GM08714 (cell line): ENCODE data around the gene ABCB4.
"Not testable (repeated sequence)": the region's sequence is repeated elsewhere in the genome, so short reads cannot be mapped to it uniquely, and the experiment has no call there.

Source experiments
- H3K4me3 ChIP-seq: fragments of 200-500 bp; sonication (Bioruptor generic); 2 replicates; pipeline ENCODE4 v1.5.1; 2014; ENCODE audit warnings: mild to moderate bottlenecking, low read length, inconsistent platforms
- ZNF274 ChIP-seq: IDR thresholded peaks from 2 replicates; pipeline ENCODE4 v1.6.1; 2012; ENCODE audit warnings: mild to moderate bottlenecking, low read depth, low read length

The ABCB4 gene

DNA sequence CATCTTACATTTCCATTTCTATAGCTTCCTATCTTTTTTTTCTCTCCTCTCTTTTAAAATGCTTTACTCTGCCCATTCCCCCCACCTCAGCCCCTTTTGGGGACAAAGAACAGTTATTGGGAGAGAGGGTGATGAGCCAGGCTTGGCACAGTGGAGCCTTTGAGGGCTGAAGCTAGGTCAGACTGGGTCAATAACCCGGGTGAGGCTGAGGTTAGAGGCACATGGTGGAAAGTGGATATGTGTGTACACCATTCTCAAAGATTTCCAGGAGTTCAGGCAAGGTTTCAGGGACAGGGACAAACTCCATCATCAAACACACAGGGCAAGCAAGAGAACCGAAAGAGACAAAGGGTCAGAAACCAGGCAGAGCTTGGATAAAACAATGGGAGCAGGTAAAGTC, 11.5 kb downstream of the ABCB4 start:
- no peak for TF ChIP-seq ZNF274

DNA sequence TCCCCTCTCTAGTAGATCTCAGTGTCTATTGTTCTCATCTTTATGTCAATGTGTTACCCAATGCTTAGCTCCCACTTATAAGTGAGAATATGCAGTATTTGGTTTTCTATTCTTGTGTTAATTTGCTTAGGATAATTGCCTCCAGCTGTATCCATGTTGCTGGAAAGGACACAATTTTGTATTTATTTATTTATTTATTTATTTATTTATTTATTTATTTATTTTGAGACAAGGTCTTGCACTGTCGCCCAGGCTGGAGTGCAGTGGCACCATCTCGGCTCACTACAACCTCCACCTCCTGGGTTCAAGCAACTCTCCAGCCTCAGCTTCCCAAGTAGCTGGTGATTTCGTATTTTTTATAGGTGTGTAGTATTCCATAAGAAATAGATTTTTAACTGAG, 15.0 kb downstream of the ABCB4 start:
- not testable (repeated sequence) for H3K4me3 ChIP-seq

More for the DNA sequence above, 11.5 kb downstream of the ABCB4 start:
- H3K4me3 ChIP-seq, result no peak overlapping the region

DNA sequence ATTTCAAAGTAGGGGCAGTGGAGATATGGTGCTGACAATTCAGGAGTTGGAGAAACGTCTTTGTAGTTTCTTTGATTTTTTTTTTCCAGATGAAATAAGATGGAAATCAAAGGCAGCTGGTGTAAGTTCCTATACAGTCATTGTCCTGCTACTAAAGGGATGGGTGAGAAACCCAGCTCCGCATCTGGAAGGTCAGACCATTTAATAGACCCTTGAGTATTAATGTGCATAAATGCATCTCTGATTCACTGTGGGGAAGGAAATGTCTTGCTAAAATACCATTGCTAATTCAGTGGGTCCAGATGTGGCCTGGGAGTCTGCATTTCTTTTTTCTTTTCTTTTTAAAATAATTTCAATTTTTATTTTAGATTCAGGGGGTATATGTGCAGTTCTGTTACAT, 15.5 kb downstream of the ABCB4 start:
- no peak for TF ChIP-seq ZNF274

DNA sequence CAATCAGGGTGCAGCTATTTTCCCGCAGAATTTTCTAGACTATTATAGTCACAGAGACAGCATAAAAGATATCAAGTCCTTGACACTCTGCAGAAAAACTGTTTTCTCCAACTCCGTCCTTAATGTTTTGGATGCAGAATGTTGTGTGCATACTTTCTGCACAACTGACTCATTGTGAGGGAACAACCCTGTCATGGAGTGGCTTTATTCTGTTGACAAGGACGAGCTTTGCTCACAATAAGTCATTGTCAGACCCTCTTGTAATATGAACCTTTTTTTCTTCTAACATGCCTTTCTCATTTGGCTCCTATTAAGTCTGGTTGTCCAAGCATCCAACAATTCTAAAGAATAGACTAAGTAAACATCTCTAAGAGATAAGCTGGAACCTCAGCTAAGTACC, 17.3 kb downstream of the ABCB4 start:
- TF ChIP-seq ZNF274, result no peak
- no peak overlapping the region for H3K4me3 ChIP-seq

More for the DNA sequence above, 15.5 kb downstream of the ABCB4 start:
- H3K4me3 ChIP-seq, result no peak overlapping the region

DNA sequence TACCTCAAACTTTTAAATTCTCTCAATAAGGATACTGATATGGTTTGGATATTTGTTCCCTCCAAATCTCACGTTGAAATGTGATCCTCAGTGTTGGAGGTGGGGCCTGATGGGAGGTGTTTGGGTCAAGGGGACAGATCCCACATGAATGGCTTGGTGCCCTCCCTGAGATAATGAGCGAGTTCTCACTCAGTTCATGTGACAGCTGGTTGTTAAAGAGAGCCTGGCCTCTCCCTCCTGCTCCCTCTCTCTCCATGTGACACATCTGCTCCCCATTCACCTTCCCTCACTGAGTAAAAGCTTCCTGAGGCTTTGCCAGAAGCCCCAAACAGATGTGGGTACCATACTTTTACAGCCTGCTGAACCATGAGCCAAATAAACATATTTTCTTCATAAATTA, 19.2 kb downstream of the ABCB4 start:
- TF ChIP-seq ZNF274, result no peak

DNA sequence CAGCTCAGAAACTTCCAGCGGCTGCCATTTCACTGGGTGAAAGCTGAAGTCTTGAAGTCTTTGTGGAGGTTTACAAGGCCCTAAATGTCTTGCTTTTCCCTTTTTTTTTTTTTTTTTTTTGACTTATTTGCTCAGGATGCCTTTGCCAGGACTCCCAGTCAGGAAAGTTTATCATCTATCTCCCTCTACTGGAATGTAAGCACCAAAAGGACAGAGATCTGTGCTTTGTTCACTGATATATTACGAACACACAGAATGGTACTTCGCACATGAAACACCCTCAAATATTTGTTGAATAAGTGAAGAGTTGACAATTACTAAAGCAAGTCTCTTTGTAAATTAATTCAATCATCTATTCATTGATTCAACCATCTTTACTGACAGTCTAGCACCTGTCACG, 23.2 kb downstream of the ABCB4 start:
- no peak for TF ChIP-seq ZNF274

More for the DNA sequence above, 19.2 kb downstream of the ABCB4 start:
- no peak overlapping the region for H3K4me3 ChIP-seq

DNA sequence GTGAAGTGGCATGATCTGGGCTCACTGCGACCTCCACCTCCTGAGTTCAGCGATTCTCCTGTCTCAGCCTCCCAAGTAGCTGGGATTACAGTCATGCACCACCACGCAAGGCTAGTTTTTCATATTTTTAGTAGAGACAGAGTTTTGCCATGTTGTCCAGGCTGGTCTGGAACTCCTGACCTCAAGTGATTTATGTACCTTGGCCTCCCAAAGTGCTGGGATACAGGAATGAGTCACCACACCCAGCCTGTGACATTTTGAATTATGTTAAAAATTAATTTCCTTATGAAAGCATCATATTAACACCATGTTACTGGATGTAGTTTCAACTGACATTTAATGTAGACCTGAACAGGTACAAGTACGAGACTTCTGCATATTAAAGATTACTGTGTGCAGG, 24.3 kb downstream of the ABCB4 start:
- no peak for TF ChIP-seq ZNF274
- no peak overlapping the region for H3K4me3 ChIP-seq

More for the DNA sequence above, 23.2 kb downstream of the ABCB4 start:
- H3K4me3 ChIP-seq, result no peak overlapping the region

DNA sequence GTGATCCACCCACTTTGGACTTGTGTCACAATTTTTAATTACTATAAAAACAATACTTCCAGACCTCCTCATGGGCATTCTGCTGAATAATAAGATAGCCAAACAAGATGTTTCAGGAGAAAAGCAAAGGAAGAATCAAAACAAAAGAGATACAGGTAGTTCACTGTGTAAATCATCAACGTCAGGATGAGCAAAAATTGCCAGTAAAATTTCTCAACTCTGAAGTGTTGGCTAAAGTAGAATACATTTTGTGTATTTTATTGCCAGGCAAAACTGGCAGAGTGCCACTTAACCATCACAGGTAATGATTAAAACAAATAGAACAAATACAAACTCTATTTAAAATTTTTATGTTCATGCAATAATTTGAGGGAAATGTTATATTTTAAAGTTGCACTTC, 24.8 kb downstream of the ABCB4 start:
- no peak overlapping the region for H3K4me3 ChIP-seq
- TF ChIP-seq ZNF274, result no peak

DNA sequence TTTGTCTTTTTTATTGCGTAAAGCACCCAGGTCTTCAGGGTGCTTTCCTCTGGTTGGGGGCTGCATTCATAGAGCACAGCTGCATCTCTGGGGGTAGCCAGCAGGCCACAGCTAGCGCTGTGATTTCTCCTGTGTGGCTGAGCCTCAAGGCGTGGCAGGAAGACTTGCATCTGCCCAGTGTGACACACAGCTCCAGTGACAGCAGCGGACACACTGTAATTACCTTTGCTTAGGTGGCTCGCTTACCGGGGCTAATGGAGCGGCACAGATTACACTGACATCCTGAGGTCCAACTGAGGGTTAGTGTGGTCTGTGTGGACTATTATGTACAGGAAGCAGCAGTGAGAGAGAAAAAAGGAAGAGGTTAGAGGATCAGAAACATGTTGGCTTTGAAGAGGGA, 27.1 kb downstream of the ABCB4 start:
- no peak overlapping the region for H3K4me3 ChIP-seq

DNA sequence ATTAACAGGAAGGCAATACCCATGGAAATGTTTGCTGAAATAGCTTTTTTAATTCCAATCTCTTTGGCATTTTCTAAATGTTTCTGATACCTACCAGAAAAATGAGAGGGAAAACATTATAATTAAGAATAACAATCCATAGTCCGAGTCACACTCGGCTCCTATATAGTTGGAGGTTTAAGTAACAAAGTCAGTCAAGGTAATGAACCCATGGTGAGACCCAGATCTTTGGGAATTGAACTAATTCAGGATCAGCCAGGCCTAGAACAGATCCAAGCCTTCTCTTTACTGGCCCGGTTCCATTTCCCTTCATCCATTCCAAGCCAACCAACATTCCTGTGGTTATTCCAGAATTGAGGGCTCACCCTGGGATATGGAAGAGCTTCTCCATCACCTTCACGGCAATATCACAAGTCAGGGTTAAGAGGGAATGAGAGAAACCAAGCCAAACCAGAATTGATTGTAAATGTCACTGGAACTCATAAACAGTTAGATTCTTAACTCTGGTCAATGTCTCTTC, 28.3 kb downstream of the ABCB4 start:
- TF ChIP-seq ZNF274, result no peak

More for the DNA sequence above, 27.1 kb downstream of the ABCB4 start:
- no peak for TF ChIP-seq ZNF274

DNA sequence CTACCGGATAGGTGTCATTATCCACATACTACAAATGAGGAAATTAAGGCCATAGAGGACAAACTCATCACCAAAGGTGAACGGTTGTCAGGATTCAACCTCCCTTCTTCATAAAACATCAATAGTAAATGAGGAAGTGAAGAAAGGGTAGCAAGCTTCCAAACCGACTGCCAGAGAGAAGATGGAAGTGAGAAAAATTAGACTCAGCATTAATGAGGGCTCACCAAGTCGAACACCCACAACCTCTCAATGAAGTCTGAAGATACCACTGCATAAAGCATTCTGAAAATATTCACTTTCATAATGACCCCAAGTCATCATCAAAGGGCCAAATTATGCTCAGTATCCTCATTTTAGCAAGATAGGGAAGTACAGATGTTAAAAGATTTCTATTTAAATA, 29.6 kb downstream of the ABCB4 start:
- no peak overlapping the region for H3K4me3 ChIP-seq
- no peak for TF ChIP-seq ZNF274

More for the DNA sequence above, 28.3 kb downstream of the ABCB4 start:
- H3K4me3 ChIP-seq, result no peak overlapping the region

DNA sequence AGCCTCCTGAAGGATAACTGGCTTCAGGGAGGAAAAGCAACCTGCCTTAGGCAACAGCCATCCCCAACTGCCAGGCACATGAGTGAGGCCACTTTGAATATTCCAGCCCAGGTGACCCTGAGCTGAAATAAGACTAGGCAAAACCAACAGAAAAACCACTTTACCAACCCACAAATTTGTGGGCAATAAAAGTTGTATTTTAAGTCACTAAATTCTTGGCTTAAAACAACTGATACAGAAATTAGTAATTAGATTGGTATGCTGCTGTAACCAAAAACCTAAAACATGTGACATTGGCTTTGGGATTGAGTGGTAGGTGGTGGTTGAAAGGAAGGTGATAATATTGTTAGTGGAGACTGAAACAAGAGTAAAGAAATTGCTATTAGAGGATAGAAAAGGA, 39.9 kb downstream of the ABCB4 start:
- no peak for TF ChIP-seq ZNF274

DNA sequence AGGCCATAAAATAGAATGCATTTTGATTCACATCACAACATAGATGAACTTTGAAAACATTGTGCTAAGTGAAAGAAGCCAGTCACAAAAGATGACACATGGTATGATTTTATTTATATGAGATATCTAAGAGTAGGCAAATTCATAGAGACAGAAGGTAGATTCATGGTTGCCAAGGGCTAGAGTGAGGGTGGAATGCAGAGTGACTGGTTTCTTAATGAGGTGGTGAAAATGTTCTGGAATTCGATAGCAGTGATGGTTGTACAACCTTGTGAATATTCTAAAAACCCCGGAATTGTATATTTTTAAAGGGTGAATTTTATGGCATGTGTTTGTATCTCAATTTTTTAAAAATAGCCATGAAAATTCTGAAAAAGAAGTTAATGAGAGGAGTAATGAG, 42.9 kb downstream of the ABCB4 start:
- no peak for TF ChIP-seq ZNF274

More for the DNA sequence above, 39.9 kb downstream of the ABCB4 start:
- H3K4me3 ChIP-seq, result no peak overlapping the region

DNA sequence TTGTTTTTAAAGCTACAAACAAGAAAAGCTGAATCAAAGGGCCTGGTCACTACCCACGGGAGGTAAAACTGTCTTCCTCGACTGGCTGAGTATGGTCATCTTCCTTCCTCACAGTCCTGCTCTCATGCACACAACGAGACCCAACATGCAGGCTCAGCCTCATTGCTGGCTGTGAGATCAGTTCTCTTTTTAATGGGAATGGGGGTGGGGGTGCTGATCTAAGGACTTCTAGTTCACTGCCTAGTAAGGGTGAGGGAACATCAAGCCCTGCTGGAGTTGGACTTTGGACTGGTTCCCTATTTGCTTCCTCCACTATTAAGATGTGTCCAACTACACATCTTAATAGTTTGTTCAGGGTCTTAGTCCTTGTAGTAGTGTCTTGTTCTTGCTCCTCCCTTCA, 48.2 kb downstream of the ABCB4 start:
- H3K4me3 ChIP-seq, result no peak overlapping the region
- no peak for TF ChIP-seq ZNF274

More for the DNA sequence above, 42.9 kb downstream of the ABCB4 start:
- no peak overlapping the region for H3K4me3 ChIP-seq

DNA sequence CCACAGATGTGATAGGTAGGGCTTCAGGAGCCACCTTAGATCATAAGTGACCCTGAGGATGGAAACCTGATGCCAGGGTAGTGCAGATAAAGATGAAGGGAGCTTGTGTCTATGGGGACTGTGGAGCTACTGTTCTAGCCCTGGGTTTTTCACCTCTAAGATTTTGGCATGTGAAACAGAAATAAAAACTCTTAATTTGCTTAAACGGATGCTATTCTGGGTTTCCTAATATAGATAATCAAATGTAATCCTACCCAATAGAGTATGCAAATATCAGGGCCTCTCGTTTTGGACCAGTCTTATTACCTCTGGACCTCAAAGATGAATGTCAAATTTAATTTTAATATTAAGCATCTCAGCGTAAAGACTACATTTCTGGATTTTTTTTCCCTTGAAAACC, 49.3 kb downstream of the ABCB4 start:
- H3K4me3 ChIP-seq, result no peak overlapping the region; the same call in 1 of the 2 replicates
- no peak for TF ChIP-seq ZNF274

DNA sequence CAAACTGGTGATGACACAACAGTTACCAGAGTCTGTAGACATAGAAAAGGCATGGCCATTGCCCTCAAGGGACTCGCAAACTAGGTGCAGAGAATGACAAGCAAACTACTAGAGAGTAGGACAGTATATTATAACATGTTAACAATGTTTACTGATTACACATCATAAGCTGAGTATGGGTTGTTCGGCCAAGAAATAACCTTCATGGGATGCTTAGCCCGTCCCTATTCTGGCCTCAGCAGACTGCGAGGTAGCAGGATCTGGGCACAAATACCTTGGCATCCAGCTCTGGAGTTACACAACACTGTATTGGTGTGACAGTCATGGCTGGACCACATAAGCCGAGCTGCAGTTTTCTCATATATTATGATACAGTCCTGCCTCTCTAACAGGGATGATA, 51.4 kb downstream of the ABCB4 start:
- no peak for TF ChIP-seq ZNF274
- H3K4me3 ChIP-seq, result no peak overlapping the region
